NCI-H1417 treated with DMSO at 0.1 percent for 48 hours (cell line): ENCODE data around the gene INO80E.
"Not testable (repeated sequence)": the region's sequence is repeated elsewhere in the genome, so short reads cannot be mapped to it uniquely, and the experiment has no call there.

Experiments
- DNase-seq: peaks from one replicate; lab custom pipeline; 2025; lab: John Stamatoyannopoulos, UW

INO80E gene

DNA sequence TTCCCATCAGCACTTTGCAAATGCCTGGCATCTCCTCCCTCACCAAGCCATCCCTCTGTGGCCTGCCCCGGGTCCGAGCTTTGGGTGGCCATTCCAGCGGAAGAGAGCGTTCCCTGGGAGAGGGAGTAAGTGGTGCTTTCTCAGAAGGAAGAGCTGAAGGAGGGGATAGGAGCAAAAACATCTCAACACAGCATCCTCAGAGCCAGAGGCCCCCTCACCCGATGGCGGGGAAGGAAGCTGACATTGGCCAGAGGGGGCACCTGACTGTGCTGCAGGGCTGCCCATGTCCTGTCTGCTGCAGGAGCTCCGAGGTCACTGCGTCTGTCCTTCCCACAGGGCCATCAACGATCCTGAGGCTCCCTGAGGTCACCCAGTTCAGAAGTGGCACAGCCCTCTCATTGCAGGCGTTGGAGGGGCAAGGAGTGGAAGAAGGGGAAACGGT is 35.5 kb downstream of the INO80E start:
- DNase-seq = no peak

DNA sequence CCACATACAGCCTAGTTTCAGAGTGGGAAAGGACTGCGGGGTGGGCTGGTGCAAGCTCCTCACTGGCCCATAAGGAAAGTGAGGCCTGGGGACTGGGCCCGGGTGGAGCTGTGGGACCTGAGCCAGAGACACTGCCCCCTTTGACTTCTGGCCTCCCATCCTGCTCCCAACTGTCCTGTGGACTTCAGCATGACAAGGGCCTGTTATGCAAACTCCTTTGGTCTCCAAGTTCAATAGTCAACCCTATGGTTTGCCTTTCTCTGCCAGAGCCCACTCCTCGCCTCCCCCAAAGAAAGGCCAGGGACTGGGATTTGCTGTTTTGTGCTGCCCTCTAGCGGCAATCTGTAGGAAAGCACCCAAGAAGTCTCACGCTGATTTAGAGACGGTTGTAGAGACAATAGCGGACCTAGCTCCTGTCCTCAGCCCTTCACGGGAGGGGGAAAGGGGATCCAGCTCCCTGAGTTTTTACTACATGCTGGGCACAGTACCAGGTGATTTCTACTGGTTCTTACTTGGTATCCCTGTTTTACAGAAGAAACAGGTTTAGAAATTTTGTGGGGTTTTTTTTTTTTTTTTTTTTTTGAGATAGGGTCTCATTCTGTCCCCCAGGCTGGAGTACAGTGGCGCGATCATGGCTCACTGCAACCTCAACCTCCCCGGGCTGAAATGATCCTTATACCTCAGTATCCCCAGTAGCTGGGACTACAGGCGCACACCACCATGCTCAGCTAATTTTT is 36.2 kb downstream of the INO80E start:
- DNase-seq = no peak

DNA sequence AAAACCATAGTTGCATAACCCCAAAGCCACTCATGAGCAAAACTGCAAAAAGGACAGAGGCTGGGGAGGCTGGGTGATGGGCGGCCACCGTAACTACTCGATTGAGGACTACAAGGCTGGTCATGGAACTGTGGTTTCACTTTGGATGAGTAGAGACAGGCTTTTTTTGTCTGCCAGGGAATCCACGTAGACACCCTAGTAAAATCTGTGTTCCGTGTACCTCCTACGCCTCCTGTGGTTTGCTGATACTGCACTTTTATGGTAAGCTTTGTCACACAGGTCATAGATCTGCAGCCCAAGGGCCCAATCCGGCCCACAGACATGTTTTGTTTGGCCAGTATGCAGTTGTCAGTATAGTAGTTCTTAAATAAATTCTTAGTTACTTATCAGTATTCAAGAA is 37.2 kb downstream of the INO80E start:
- DNase-seq = no peak

DNA sequence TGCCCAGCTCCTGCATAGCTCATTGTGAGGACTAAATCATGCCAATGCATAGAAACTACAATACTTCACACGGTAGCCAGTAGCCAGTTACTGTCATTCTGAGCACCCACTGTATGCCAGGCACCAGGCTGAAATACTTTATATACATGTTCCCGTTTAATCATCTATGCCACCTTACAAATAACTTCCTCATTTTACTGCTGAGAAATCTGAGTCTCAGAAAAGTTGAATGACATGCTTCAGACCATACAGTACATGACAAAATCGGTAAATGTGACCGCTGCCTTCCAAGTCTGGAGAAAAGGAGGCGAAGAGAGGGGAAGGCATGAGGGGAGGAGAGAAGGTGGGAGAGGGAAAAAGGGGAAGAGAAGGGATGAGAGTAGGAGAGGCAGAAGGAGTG is 44.2 kb downstream of the INO80E start:
- no peak for DNase-seq

DNA sequence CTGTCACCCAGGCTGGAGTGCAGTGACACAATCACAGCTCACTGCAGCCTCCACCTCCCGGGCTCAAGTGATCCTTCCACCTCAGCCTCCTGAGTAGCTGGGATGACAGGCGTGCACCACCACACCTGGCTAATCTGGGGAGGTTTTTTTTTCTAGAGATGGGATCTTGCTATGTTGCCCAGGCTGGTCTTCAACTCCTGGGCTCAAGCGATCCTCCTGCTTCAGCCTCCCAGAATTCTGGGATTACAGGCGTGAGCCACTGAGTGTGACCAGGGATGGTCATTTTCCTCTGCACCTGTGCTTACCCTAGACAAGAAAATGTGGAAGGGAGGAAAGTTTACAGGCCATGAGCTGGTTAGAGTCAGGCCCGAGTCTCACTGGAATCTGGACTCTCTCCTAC is 44.6 kb downstream of the INO80E start:
- DNase-seq = not testable (repeated sequence)

DNA sequence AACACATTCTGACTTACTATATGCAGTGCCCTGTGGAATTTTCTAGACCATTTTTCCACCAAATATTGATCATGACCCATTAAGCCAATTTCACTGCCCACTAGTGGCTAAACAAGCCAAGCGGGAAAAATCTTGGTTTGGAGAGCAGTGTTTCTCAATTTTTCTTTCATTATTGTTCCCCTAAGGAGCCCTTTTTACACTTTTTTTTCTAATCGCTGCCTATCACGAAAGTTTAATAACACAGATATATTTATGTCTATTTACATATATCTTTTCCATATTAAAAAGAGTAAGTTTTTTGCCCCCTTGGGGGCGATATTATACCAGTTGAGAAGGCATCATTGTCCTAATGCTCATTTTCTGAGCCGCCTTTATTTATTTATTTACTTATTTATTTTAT is 45.8 kb downstream of the INO80E start:
- DNase-seq = no peak

DNA sequence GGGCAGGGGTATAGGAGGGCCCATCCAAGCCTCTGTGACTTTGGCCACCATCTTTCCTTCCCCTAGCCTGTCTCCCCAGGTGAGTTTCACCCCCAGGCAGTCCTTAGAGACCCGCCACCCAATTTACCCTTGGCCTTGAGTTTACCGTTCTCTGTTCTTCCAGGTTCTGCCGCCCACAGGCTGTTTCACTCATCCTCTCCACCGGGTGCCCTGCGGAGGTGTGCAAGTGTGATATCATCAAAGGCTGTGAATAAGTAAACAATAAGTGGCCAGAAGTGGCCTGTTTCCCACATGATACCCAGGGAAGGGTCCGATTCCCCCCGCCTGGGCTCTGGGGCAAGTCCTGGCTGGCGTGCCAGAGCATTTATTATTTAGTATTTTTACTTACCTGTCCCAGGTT is 50.1 kb downstream of the INO80E start:
- DNase-seq = no peak

DNA sequence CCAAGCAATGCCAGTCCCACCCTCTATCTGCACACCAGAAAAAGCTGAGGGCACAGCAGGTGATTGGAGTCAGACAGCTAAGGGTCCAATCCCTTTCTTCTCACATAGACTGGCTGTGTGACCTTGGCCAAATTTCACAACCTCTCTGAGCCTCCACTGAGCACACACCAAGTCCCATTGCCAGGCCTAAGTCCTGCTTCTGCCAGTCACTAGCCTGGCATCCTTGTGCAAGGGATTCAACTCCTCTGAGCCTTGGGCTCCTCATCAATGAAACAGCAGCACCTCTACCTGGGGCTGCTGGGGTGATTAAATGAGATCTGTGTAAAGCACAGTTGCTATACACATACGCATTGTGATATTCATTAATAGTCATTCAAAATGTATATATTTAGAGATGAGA is 50.5 kb downstream of the INO80E start:
- no peak for DNase-seq

DNA sequence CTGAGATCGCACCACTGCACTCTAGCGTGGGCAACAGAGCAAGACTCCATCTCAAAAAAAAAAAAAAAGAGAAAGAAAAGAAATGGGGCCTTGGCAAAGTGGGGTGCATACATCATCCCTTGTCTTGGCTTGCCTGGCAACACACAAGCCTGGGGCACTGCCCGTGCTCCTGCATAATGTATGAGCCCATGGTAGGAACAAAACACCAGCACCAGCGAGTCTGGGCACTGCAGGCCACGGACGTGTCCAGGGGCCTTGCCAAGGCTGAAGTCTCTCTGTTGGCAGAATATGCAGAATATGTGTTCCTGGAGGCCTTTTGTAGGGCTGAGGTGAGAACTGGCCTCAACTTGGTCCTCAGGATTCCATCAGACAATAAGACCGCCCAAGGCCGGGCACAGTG is 53.8 kb downstream of the INO80E start:
- DNase-seq = no peak

DNA sequence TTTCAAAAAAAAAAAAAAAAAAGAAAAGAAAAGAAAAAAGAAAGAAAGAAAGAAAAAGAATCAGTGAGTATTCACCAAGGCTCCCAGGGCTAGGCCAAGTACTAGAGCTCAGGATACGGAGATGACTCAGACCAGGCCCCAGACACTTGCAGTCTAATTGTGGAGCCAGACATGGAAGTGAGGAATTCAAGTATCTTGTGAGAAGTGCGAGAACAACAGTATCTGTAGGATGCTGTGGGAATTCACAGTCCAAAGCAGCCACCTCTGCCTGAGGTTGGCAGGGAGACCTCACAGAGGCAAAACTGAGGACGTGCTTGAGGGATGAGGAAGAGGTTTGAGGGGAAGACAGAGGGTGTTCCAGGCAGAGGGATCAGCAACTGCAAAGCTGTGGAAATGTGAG is 55.5 kb downstream of the INO80E start:
- DNase-seq = no peak

DNA sequence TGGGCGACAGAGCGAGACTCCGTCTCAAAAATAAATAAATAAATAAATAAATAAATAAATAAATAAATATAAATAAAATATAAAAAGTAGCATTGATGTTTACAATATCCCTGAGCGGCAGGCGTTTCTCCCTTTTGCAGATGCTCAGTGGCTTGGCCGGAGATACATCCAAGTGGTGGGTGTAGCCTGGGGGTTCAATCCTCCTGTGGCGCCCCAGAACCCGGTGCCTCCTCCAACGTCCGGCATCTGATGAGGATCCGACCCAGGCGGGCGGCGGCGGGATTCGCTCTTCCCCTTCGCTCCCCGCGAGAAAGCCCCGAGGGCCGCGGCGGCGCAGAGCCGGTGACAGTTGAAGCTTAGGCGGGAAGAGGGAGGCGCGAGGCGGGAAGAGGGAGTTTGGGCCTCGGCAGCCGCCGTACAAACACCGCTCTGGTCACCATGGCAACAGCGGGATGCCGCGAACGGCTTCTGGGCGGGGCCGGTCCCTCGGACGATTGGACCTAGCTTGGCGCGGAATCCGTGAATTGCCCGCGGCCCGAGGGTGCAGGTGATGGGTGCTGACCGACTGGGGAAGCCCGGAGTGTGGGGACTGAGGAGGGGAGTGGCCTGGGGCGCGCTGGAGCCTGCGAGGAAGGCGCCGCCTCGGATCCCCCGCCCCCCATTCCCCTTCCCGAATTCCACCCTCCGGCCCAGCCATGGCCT is 56.8 kb downstream of the INO80E start:
- peak; percentile 87 for DNase-seq

DNA sequence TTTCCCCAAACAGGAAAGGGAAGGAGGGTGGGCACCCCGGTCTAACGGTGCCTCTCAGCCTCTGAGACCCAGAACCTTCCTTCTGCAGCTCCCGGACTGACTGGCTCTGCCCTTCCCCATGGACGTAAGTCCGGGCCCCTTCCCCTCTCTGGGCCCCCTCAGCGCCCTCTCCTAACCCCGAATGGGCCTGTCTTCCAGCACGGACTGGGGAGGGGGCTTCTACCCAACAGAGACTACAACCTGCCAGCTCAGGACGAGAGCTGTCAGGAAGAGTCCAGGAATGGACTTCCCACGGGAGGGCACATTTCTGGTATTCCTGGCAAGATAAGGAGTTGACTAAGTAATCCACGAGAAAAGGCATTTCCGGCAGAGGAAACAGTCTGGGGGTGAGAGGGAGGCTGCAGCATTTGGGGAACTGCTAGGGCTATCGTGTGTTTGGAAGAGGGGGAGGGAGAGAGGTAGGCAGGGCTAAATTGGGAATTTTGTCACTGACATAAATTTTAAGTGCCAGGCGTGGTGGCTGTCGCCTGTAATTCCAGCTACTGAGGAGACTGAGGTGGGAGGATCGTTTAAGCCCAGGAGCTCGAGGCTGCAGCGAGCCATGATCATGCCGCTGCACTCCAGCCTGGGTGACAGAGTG is 57.5 kb downstream of the INO80E start:
- DNase-seq = peak; percentile 28

DNA sequence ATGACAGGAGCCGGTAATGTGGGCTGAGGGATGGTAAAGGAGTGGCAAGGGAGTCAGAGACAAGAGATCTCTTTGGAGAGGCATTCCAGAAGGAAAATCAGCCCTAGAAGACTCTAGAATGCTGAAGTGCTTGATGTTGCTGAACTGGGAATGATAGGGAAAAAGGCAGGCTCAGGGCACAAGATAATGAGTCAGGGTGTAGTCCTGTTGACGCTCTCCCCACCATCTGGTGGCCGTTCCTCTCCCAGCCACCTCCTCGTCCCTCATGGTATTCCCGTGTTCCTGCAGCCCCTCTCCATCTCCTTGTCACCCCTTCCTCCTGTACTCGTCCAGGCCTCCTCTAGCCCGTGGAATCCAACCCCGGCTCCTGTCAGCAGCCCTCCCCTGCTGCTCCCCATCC is 58.4 kb downstream of the INO80E start:
- DNase-seq = no peak

DNA sequence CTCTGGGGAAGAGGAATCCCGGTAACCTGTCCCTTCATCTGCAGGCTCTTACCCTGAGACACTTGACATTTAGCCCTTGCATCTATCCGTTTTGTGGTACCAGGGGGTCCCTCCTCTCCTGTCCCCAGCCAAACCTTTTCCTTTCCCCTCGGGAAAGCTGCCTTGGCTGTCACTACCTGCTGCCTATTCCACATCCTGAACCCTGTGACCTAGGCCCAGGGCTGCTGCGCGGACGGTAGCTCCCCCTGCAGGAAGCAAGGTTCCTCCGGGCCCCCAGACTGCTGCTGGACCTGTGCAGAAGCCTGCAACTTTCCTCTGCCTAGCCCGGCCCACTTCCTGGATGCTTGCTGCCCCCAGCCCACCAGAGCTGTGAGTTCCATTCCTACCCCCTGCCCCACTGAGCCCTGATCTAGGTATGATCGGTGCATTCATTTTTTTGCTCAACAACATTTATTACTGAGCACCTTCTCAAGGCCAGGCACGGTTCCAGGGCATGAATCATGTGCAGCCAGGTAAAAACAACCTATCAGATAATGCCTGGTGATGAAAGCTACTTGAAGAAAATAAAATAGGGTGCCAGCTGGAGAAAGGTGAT is 59.0 kb downstream of the INO80E start:
- DNase-seq = no peak
